H1 (cell line): ENCODE measurements around the gene PTMS. TPM values are rescaled to one million over a fixed set of nuclear protein-coding genes. Genes with fewer than 3 reads are reported as not detected.

Experiments
- CTCF ChIA-PET: fragments of 300-600 bp; sonication (Branson Sonifier 250); formaldehyde crosslinking; loops from one replicate; lab custom pipeline; 2021; ENCODE audit not compliant: partially characterized antibody; lab: Charles Lee
- POLR2A ChIA-PET: fragments of 300-600 bp; sonication (Branson Sonifier 250); formaldehyde crosslinking; loops from one replicate; lab custom pipeline; 2021; ENCODE audit warnings: inconsistent platforms; ENCODE audit not compliant: partially characterized antibody; lab: Charles Lee
- DNase-seq, 2 experiments: peaks; one replicate each; pipeline versions ENCODE4 v3.0.0 to v3.0.0-alpha.2; 2010 to 2022; ENCODE audit warnings: low spot score in 2 of 2, low read depth in 1 of 2, mixed read lengths in 1 of 2
- FAIRE-seq: peaks from 2 replicates; lab custom pipeline; 2011; peaks lifted over from hg19 to GRCh38; lab: Jason Lieb, UNC
- H2AFZ ChIP-seq: 2 replicates; pipeline ENCODE4 v1.8.1; 2012; ENCODE audit warnings: low read length, inconsistent platforms
- H2AK5ac ChIP-seq: 2 replicates; pipeline ENCODE4 v1.6.1; 2013; ENCODE audit warnings: low read depth, low read length
- H2BK120ac ChIP-seq: replicated peaks from 2 replicates; pipeline ENCODE3; 2013; ENCODE audit warnings: low read depth, low read length, inconsistent platforms
- H2BK12ac ChIP-seq: 2 replicates; pipeline ENCODE4 v1.6.1; 2013; ENCODE audit warnings: low read depth, low read length
- H2BK15ac ChIP-seq: 2 replicates; pipeline ENCODE4 v1.6.1; 2013; ENCODE audit warnings: low read length
- H2BK20ac ChIP-seq: 2 replicates; pipeline ENCODE4 v1.6.1; 2013; ENCODE audit warnings: low read length
- H2BK5ac ChIP-seq: 2 replicates; pipeline ENCODE4 v1.6.1; 2013; ENCODE audit warnings: low read depth, low read length
- H3K14ac ChIP-seq: 2 replicates; pipeline ENCODE4 v1.6.1; 2013; ENCODE audit warnings: inconsistent platforms; ENCODE audit not compliant: insufficient read length
- H3K18ac ChIP-seq: 2 replicates; pipeline ENCODE4 v1.6.1; 2013; ENCODE audit warnings: low read length; ENCODE audit errors: extremely low read depth
- H3K23ac ChIP-seq: 2 replicates; pipeline ENCODE4 v1.6.1; 2013; ENCODE audit warnings: inconsistent platforms; ENCODE audit not compliant: insufficient read length
- H3K23me2 ChIP-seq: 2 replicates; pipeline ENCODE4 v1.6.1; 2013; ENCODE audit warnings: low read depth, low read length
- H3K27ac ChIP-seq: 2 replicates; pipeline ENCODE4 v1.6.1; 2011; ENCODE audit warnings: low read depth, low read length, inconsistent platforms
- H3K27me3 ChIP-seq, 4 experiments: replicated peaks in 1 of 4; 1 replicate in 1 of 4; 2 replicates in 3 of 4; pipeline versions ENCODE4 v1.6.1 to v1.8.1; 2011 to 2013; ENCODE audit warnings: low read length in 3 of 4, mild to moderate bottlenecking in 3 of 4, inconsistent platforms in 2 of 4, mixed read lengths in 2 of 4, moderate library complexity in 1 of 4; ENCODE audit not compliant: control insufficient read depth in 3 of 4, insufficient read depth in 3 of 4; ENCODE audit errors: extremely low read depth in 1 of 4
- H3K36me3 ChIP-seq, 4 experiments: 2 replicates each; pipeline versions ENCODE4 v1.6.1 to v1.8.1; 2011 to 2013; ENCODE audit warnings: mild to moderate bottlenecking in 4 of 4, low read length in 3 of 4, moderate library complexity in 2 of 4, control low read depth in 1 of 4, inconsistent platforms in 1 of 4; ENCODE audit not compliant: insufficient read depth in 4 of 4, control insufficient read depth in 2 of 4
- H3K4ac ChIP-seq: replicated peaks from 2 replicates; pipeline ENCODE3; 2013; ENCODE audit warnings: low read length, low read depth, mixed read lengths, inconsistent platforms; ENCODE audit not compliant: insufficient read length
- H3K4me1 ChIP-seq, 4 experiments: replicated peaks in 1 of 4; 1 replicate in 1 of 4; 2 replicates in 3 of 4; pipeline versions ENCODE4 v1.6.1 to v1.8.1; 2011 to 2013; ENCODE audit warnings: low read length in 3 of 4, inconsistent platforms in 2 of 4, mixed read lengths in 1 of 4; ENCODE audit not compliant: insufficient read depth in 4 of 4, control insufficient read depth in 3 of 4
- H3K4me2 ChIP-seq, 2 experiments: 2 replicates each; pipeline versions ENCODE4 v1.6.1 to v1.8.1; 2011 to 2013; ENCODE audit warnings: low read depth in 2 of 2, low read length in 2 of 2, control low read depth in 1 of 2, inconsistent platforms in 1 of 2, mild to moderate bottlenecking in 1 of 2; ENCODE audit not compliant: insufficient read depth in 1 of 2
- H3K4me3 ChIP-seq, 4 experiments: fragments of 200-600, 300-600 bp in 1 of 4; sonication (generic), shearing (Covaris generic), sonication (Bioruptor Twin) in 1 of 4; 2 replicates each; pipeline versions ENCODE4 v1.5.1 to v1.8.1; 2011 to 2016; ENCODE audit warnings: low read length in 4 of 4, low read depth in 3 of 4, control low read depth in 2 of 4, inconsistent platforms in 2 of 4, mild to moderate bottlenecking in 2 of 4, mixed read lengths in 1 of 4, moderate library complexity in 1 of 4; ENCODE audit not compliant: insufficient read depth in 2 of 4; ENCODE audit errors: extremely low read depth in 1 of 4
- H3K56ac ChIP-seq: replicated peaks from 2 replicates; pipeline ENCODE3; 2013; ENCODE audit warnings: low read depth, mild to moderate bottlenecking, mixed read lengths, low read length, inconsistent platforms; ENCODE audit not compliant: insufficient read length
- H3K79me1 ChIP-seq: 2 replicates; pipeline ENCODE4 v1.6.1; 2013; ENCODE audit warnings: low read depth, low read length, control low read depth
- H3K79me2 ChIP-seq, 2 experiments: 2 replicates each; pipeline versions ENCODE4 v1.6.1 to v1.8.1; 2012 to 2013; ENCODE audit warnings: low read length in 2 of 2, mild to moderate bottlenecking in 2 of 2, inconsistent platforms in 1 of 2; ENCODE audit not compliant: insufficient read depth in 2 of 2, control insufficient read depth in 1 of 2
- H3K9ac ChIP-seq, 4 experiments: replicated peaks in 1 of 4; 1 replicate in 1 of 4; 2 replicates in 3 of 4; pipeline versions ENCODE4 v1.6.1 to v1.8.1; 2011 to 2013; ENCODE audit warnings: low read depth in 3 of 4, low read length in 3 of 4, control low read depth in 2 of 4, mild to moderate bottlenecking in 2 of 4, moderate library complexity in 2 of 4, inconsistent platforms in 1 of 4; ENCODE audit errors: extremely low read depth in 1 of 4
- H3K9me3 ChIP-seq, 2 experiments: 2 replicates each; pipeline versions ENCODE4 v1.6.1 to v1.8.1; 2012 to 2013; ENCODE audit warnings: mild to moderate bottlenecking in 2 of 2, moderate library complexity in 2 of 2, control low read depth in 1 of 2, inconsistent platforms in 1 of 2, low read depth in 1 of 2, low read length in 1 of 2, mixed read lengths in 1 of 2; ENCODE audit not compliant: insufficient read depth in 2 of 2
- H4K20me1 ChIP-seq, 2 experiments: replicated peaks in 1 of 2; 2 replicates each; pipeline versions ENCODE3 to v1.8.1; 2011 to 2013; ENCODE audit warnings: inconsistent platforms in 2 of 2, low read length in 2 of 2, mild to moderate bottlenecking in 1 of 2; ENCODE audit not compliant: insufficient read depth in 2 of 2, control insufficient read depth in 1 of 2
- H4K5ac ChIP-seq: 2 replicates; pipeline ENCODE4 v1.6.1; 2013; ENCODE audit warnings: low read length, low read depth, mixed read lengths, inconsistent platforms; ENCODE audit not compliant: insufficient read length
- H4K8ac ChIP-seq: 2 replicates; pipeline ENCODE4 v1.8.0; 2013; ENCODE audit warnings: mild to moderate bottlenecking, moderate library complexity, low read length, inconsistent platforms; ENCODE audit not compliant: insufficient read depth; ENCODE audit errors: extremely low read depth
- H4K91ac ChIP-seq: replicated peaks from 2 replicates; pipeline ENCODE3; 2013; ENCODE audit warnings: low read length, mixed read lengths, inconsistent platforms; ENCODE audit not compliant: insufficient read length
- ASH2L ChIP-seq: fragments of 200-600, 300-600 bp; sonication (generic); IDR thresholded peaks from one replicate; pipeline ENCODE4 v1.7.1; 2017; ENCODE audit warnings: low read length
- ATF2 ChIP-seq: IDR thresholded peaks from 2 replicates; pipeline ENCODE4 v1.6.1; 2012; ENCODE audit warnings: low read length, inconsistent platforms
- BCL11A ChIP-seq, 2 experiments: IDR thresholded peaks; one replicate each; pipeline ENCODE4 v1.6.1; 2011; ENCODE audit warnings: low read depth in 2 of 2, low read length in 2 of 2, mild to moderate bottlenecking in 2 of 2
- CREB1 ChIP-seq: IDR thresholded peaks from 2 replicates; pipeline ENCODE4 v1.6.1; 2012; ENCODE audit warnings: inconsistent platforms
- NANOG ChIP-seq: IDR thresholded peaks from 2 replicates; pipeline ENCODE4 v1.6.1; 2011; ENCODE audit warnings: low read length, low read depth, mild to moderate bottlenecking, inconsistent platforms; ENCODE audit not compliant: insufficient read depth, poor library complexity, severe bottlenecking
- RAD21 ChIP-seq, 2 experiments: IDR thresholded peaks in 1 of 2; conservative IDR thresholded peaks in 1 of 2; 2 replicates each; pipeline ENCODE4 v1.6.1; 2011; ENCODE audit warnings: low read depth in 2 of 2, low read length in 2 of 2, improper control_type of control experiment in 1 of 2, inconsistent platforms in 1 of 2, mild to moderate bottlenecking in 1 of 2, moderate library complexity in 1 of 2
- SP4 ChIP-seq: IDR thresholded peaks from 2 replicates; pipeline ENCODE4 v1.6.1; 2012; ENCODE audit warnings: low read length, inconsistent platforms
- TAF7 ChIP-seq: optimal IDR thresholded peaks from 2 replicates; pipeline ENCODE3; 2011; ENCODE audit warnings: low read depth, mild to moderate bottlenecking, inconsistent platforms, low read length, moderate library complexity, borderline replicate concordance
- TCF12 ChIP-seq: IDR thresholded peaks from 2 replicates; pipeline ENCODE4 v1.6.1; 2011; ENCODE audit warnings: low read depth, mild to moderate bottlenecking, low read length
- TEAD4 ChIP-seq: IDR thresholded peaks from 2 replicates; pipeline ENCODE4 v1.6.1; 2012; ENCODE audit warnings: low read depth, low read length, inconsistent platforms, mixed read lengths
- WGBS, 2 experiments: shearing (Covaris generic) in 1 of 2; methylation state at CpG; one replicate each; pipeline versions ENCODE4 v1.1.6 to v1.1.7; 2013 to 2015; ENCODE audit warnings: low lambda C conversion rate in 2 of 2, mixed read lengths in 2 of 2, inconsistent platforms in 1 of 2, low coverage in 1 of 2, missing lambda C conversion rate in 1 of 2; ENCODE audit not compliant: insufficient replicate concordance in 2 of 2, insufficient coverage in 1 of 2, insufficient read length in 1 of 2; ENCODE audit errors: extremely low coverage in 1 of 2, missing lambda C conversion rate in 1 of 2; 5-methylcytosine and 5-hydroxymethylcytosine counted together
- polyA plus RNA-seq, 7 experiments: library from polyadenylated mRNA; depleted of rRNA in 3 of 7; stranded (reverse) in 5 of 7; unstranded in 2 of 7; fragments of >200 nt in 5 of 7; fragments of 200-250 nt in 2 of 7; gene quantifications; 1 replicate in 5 of 7; 2 replicates in 1 of 7; 4 replicates in 1 of 7; pipeline versions ENCODE4 v1.2.1 to v1.2.3, GENCODE V29; 2011 to 2013; ENCODE audit warnings: missing spikeins in 2 of 7, mixed read lengths in 2 of 7
- total RNA-seq: library from RNA; stranded (reverse); fragmentation: NEBNext Ultra II Directional; extraction: Animal tissue kit (Norgen Biotek cat#: 25700); gene quantifications from 2 replicates; pipeline ENCODE4 v1.2.1, GENCODE V29; 2021
- TF ChIP-seq, protein P1 (sequence below): IDR thresholded peaks from 2 replicates; pipeline ENCODE4 v1.6.1; 2012; ENCODE audit warnings: inconsistent platforms

The PTMS gene
- total and polyA plus RNA-seq, 2 of the 8 experiments (the other 6 are each of a cell fraction or from before 2014, with no cell fraction given) = 444 to 553 TPM

- no peak overlapping the region for H4K91ac ChIP-seq
- no peak overlapping the region for H2AFZ ChIP-seq
- H3K23ac ChIP-seq = no peak overlapping the region
- no peak overlapping the region for H2AK5ac ChIP-seq
- no peak overlapping the region for H2BK5ac ChIP-seq
- ChIA-PET CTCF (interaction anchor here (1.2 to 16.3 kb wide), 2 partner anchors 24 to 130 kb away, joined by 3 to 427 read pairs; partner anchors contain the start of genes LAG3 and PTMS), POLR2A (no interaction called here)
- no peak overlapping the region for H3K56ac ChIP-seq
- no peak overlapping the region for H3K18ac ChIP-seq
- H2BK120ac ChIP-seq = no peak overlapping the region
- H3K36me3 ChIP-seq = peaks cover 28 to 64% (median 50%) of the 10 kb centered on the region in 4 experiments
- H3K23me2 ChIP-seq = peaks cover 10% of the 10 kb centered on the region
- H3K9ac ChIP-seq = no peak overlapping the region
- DNase-seq = no peak
- H4K8ac ChIP-seq = no peak overlapping the region
- H3K27ac ChIP-seq = no peak overlapping the region
- H3K27me3 ChIP-seq = no peaks in the 10 kb centered on the region
- H3K4me3 ChIP-seq = no peak overlapping the region
- H3K4ac ChIP-seq = no peak overlapping the region
- FAIRE-seq = no peak
- H2BK20ac ChIP-seq = no peak overlapping the region
- H3K79me1 ChIP-seq = peaks cover 7% of the 10 kb centered on the region; the same call in 1 of the 2 replicates
- H3K14ac ChIP-seq = no peak overlapping the region
- H3K4me1 ChIP-seq = peaks cover 0 to 4% (median 3%) of the 10 kb centered on the region in 4 experiments; a peak in 5 of 7 replicates
- H2BK15ac ChIP-seq = no peak overlapping the region
- H4K5ac ChIP-seq = no peak overlapping the region
- peaks cover 2 to 13% of the 10 kb centered on the region in 2 experiments for H4K20me1 ChIP-seq
- H3K9me3 ChIP-seq = no peaks in the 10 kb centered on the region; a peak in 1 of 4 replicates
- WGBS, 2 experiments = 95% methylated on average over 4 of the region's 4 CpGs; no CpG with 5 or more reads in 1 of the 2 experiments
- no peak overlapping the region for H2BK12ac ChIP-seq
- no peak overlapping the region for H3K4me2 ChIP-seq
- H3K79me2 ChIP-seq = peaks cover 0 to 14% of the 10 kb centered on the region in 2 experiments; a peak in 2 of 4 replicates
- TF ChIP-seq, protein P1, sequence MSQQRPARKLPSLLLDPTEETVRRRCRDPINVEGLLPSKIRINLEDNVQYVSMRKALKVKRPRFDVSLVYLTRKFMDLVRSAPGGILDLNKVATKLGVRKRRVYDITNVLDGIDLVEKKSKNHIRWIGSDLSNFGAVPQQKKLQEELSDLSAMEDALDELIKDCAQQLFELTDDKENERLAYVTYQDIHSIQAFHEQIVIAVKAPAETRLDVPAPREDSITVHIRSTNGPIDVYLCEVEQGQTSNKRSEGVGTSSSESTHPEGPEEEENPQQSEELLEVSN = no peak
- no peak for TF ChIP-seq BCL11A (IDR thresholded peaks at IDR 0.05; ENCODE audit: low read depth in 2 of 2, low read length in 2 of 2)
- no peak for TF ChIP-seq NANOG
- TF ChIP-seq TCF12 = no peak
- no peak for TF ChIP-seq ASH2L
- TF ChIP-seq CREB1 = no peak
- no peak for TF ChIP-seq SP4
- TF ChIP-seq ATF2 = no peak
- no peak for TF ChIP-seq TAF7
- no peak for TF ChIP-seq TEAD4
- no peak for TF ChIP-seq RAD21 (IDR thresholded peaks at IDR 0.05 in 1 of 2, conservative IDR thresholded peaks at IDR 0.05 in 1 of 2; ENCODE audit: low read depth in 2 of 2, low read length in 2 of 2)
These were observed 15.7 kb upstream of the PTMS start for GRCh38 chr12:6750506-6750905.
